G401.6 (cell line): ENCODE data around the gene PCBP2.
A peak's percentile ranks its signal among the peaks of the same experiment; 100 is the strongest.

Source experiments
- FAIRE-seq: peaks from 2 replicates; lab custom pipeline; 2012; peaks lifted over from hg19 to GRCh38; lab: Jason Lieb, UNC

PCBP2 gene

GRCh38 chr12:53474077-53474476 is 22.2 kb downstream of the PCBP2 start:
- FAIRE-seq = no peak

- no peak for FAIRE-seq
Measured at GRCh38 chr12:53474819-53475218, 22.9 kb downstream of the PCBP2 start.

DNA sequence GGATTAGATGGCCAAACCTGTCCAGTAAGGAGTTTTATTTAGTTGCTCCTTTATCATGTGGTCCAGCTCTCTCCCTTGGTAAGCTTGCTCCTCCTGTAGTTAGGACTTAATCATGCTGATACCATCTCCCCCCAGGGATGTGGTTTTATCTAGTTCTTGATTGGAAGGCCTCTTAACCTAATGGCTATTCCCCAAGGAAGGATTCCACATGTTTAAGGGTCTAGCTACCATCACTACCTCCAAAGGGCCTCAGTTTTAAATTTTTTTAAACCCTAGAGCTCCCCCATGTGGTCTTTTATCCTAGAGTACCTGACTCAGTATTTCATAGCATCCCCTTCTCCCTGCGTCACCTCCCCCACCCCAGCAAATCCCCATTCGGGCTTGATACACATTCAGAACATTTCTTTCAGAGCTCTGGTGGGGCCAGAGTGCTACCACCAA is 24.9 kb downstream of the PCBP2 start:
- peak; percentile 36 for FAIRE-seq

DNA sequence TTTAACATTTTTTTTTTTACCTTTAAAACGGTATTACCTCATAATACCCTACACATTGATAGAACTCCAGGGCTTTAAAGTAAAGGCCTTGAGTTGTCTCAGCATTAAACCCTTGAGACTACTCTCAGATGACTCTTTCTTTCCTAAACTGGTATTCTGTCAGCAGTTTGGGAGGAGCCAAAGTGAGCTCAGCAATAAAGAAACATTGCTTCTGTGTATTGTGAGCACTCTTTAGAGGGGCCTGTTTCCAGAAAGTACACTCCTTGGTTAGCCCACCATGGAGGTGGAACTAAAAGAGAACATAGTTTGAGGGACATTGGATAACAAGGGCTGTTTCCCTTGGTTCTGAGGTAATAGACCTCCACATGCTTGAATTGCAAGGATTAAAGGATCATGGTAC is 27.0 kb downstream of the PCBP2 start:
- FAIRE-seq = peak; percentile 76

DNA sequence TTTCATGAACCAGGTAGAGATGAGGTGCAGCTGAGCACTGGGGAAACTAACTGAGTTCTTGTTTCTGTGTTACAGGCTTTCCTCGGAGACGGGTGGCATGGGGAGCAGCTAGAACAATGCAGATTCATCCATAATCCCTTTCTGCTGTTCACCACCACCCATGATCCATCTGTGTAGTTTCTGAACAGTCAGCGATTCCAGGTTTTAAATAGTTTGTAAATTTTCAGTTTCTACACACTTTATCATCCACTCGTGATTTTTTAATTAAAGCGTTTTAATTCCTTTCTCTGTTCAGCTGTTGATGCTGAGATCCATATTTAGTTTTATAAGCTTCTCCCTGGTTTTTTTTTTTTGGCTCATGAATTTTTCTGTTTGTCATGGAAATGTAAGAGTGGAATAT is 27.4 kb downstream of the PCBP2 start:
- FAIRE-seq = peak; percentile 33

GRCh38 chr12:53480491-53481442 is 28.9 kb downstream of the PCBP2 start:
- FAIRE-seq = no peak

DNA sequence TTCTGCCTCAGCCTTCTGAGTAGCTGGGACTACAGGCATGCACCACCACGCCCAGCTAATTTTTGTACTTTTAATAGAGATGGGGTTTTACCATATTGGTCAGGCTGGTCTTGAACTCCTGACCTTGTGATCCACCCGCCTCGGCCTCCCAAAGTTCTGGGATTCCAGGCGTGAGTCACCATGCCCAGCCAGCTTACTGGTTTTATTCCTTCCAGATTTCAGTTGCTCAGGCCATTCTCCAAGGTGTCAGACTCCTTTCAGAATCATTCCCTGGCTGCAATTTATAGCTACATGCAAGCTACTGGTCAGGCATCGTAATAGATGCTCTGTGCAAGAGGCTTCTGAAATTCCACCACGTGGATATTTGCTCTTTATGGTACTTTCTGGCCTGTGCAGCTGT is 29.6 kb downstream of the PCBP2 start:
- FAIRE-seq = peak; percentile 61

DNA sequence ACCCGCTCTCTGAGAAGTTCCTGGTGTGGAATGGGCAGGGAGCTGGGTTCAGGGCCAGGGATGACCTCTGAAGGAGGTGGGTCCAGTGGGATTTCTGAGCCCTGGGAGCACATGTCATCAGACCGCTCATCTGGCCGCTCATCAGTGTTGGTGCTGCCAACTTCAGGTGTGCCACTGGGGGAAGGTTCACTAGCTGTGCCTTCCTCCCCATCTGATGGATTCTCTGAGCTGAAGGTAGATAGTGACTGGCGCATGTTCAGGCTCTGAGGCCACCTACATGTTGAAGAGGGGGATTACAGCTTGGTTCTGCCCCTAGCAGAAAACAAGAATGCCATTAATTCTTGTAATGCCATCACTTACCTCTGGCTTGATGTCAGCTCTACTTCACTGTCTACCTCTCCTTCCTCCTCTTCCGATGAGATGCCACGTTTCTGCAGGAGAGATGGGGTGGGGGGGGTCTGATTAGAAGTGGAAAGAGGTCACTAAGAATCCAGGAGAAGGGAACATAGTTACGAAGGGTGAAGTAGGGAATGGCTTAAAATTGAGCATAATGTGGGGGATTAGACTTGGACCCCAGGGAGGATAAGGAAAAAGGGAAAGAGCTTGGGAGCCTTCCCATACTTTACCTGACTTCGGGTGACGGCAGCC is 30.2 kb downstream of the PCBP2 start:
- FAIRE-seq = peak; percentile 50

DNA sequence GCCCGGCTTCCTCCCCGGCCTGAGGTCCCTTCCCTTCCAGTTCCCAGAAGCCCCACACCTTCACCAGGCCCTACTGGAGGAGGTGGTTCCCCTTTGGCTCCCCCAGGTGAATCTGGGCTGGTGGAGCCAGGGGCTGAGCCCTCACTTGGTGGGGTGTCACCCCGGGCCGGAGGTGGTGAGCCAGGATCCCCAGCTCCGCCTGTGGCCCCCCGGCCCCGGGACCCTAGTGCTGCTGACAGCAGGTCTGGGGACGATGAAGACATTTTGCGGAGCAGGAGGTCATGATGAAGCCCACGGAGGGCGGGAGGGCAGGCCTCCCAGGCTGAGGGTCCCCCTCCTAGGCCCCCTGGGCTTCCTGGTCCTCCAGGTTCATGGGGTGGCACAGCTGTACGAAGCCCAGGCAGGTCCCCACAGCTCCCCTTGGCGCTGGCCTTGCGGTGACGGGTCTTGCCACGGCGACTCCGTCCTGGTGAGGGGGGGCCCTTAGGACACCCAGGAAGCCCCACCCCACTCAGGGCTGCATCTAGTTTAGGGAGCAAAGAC is 30.8 kb downstream of the PCBP2 start:
- FAIRE-seq = no peak

DNA sequence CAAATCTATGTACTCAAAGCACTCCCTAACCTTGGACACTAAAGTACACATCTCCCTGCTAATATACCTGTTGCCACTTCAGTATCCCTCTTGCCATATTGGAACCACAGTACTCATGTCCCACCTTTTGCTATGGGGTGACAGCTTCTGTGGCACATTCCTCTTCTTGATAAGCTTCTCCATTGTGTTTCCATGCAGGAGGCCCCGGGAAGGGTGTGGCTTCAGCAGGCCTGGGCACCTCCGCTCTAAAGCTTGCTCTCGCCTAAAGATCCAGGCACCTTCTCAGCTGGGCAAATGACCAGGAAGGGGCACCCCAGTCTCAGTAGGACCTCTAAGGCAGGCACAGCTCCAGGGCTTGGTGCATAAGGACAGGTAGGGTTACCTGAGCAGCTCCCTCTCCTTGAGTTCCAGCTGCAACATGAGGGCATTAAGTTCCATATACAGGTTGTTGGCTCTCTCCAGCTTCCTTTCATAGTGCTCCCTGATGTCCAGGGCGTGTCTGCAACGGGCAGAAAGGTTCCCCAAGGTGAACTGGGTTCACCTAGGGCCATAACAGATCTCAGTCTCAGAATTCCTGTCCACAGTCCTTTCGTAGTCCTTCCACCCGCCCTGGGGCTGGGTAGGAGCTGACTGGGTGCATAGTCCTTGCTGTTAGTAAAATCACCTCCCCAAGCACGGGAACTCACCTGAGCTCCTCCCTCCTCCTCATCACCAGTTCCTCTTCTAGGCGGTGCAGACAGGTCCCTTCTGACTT is 31.5 kb downstream of the PCBP2 start:
- no peak for FAIRE-seq

DNA sequence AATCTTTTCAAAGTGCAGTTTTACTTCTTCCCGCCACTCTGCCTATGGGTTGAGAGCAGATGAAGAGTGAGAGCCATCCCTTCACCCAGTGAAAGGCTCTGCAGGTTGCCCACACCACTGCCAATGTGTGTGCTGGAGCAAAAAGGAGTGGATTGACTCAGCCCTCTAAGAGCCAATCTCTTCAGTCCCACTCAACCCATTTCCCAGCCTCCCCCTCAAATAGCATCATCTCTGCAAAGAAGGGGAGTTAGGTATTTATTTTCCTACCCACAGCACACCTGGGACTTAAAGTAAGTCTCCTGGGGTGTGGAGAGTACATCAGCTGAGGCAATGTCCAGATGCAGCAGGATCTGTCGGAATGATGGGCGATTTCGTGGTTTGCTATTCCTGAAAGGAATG is 32.1 kb downstream of the PCBP2 start:
- FAIRE-seq = no peak

GRCh38 chr12:53484686-53485575 is 33.0 kb downstream of the PCBP2 start:
- peak; percentile 6 for FAIRE-seq

DNA sequence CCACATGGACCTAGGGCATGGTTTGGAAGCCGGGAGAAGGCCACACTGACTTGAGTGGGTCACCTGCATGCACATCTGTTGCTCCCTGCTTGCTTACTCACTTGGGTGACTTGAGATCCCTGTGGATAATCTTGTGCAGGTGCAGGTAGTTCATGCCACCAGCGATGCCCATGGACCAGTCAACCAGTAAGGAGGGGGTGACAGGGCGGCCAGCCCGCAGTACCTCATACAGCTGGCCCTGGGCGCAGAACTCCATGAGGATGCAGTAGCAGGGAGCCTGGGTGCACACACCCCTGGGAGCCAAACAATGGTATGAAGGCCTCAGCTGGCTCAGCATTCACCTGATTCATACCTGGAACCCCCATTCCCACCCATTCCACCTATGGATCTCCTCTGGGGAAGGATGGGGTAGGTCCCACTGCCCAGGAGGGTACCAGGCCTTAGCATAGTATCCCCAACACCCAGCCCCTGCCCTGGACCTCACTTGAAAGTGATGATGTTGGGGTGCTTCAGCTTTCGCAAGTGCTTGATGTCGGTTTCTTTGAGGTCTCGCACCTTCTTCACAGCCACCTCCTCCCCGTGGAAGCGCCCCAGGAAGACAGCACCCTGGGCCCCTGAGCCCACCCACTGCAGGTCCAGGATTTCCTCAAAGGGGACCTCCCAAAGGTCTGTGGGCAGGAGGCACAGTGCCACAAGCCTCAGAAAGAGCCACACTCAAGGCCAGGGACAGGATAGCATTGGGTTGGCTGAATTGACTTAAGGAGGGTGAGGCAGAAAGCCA is 34.2 kb downstream of the PCBP2 start:
- FAIRE-seq = no peak

GRCh38 chr12:53486736-53487487 is 35.0 kb downstream of the PCBP2 start:
- FAIRE-seq = no peak

GRCh38 chr12:53489242-53489864 is 37.5 kb downstream of the PCBP2 start:
- FAIRE-seq = no peak

- no peak for FAIRE-seq
Measured at GRCh38 chr12:53492188-53492587, 40.3 kb downstream of the PCBP2 start.

- FAIRE-seq = peak; percentile 23
Measured at GRCh38 chr12:53492830-53493609, 41.1 kb downstream of the PCBP2 start.

DNA sequence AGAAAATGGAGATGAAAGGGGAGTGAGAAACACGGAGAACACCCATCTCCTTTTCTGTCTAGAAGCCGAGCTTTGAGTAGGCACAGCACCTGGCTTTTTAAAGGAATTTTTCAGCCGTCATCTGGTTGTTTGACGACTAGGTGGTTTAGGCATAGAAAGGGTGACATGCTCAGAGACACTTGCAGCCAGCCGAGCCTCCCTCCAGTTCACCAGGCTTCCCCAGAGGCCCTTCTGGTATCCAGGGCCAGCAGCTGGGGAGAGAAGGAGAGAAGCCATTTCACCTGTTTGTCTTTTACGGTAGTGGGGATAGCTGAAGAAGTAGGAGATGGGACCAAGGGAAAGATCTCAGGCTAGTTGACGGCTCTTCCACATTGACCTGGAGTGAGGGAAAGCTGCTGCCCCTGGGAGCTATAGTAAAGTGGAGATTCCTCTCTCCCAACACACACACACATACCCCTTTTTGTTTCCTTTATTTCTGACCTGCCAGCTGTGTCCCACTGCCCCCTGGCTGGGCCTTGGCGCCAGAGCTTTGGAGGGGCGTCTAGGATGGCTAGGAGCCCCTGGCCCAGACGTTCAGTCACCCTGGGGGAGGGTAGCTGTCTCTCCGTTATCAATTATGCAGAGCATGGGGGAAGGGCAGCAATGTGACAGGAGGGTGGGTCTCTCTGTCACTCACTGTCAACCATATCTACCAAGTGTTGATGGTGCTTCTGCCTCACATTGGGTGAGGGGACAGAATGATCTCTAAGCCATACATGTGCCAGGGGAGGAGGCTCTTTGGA is 41.9 kb downstream of the PCBP2 start:
- no peak for FAIRE-seq
